CD4-positive, alpha-beta T cell treated with Interleukin-12 subunit alpha and Interleukin-12 subunit beta, for 1 hour (primary cell): Measurements from ENCODE around the gene DPYSL4.

Experiments used
- DNase-seq: peaks from one replicate; pipeline ENCODE4 v3.0.0-alpha.2; 2020

Gene DPYSL4

DNA sequence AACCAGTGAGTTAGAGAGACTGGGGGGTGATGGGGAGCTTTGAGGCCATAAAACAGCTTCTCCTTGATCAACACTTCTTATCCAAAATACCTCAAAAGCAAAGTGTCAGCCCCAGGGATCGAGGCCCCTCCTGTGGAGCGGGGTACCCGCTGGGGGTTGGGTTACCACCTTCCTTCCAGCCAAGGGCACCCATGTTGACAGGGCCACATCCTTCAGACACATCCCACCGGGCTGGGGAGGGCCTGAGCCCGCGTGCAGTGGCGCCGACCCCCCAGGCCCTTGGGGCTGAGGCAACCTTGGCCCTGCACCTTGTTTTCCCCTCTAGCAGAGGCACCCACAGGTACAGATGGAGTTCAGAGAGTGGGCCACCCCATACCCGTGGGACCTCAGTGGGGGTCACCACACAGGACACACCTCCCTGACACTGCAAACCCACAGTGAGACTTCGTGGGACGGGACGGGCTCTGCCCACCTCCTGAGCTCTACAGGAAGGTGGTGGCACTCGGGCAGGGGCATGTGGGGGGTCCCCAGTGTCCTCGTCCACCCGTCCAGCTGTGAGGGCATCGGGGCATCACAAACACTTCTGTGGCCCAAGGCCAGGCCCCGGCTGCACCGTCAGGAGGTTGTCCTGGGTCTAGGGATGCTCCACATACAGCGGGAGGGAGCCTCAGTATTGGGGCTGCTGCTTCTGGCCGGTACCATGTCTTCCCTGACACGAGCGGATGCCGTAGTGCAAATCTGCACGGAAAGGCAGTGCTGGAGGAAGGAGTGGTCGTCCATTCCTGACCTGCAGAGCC, 10.7 kb downstream of the DPYSL4 start:
- DNase-seq: no peak

DNA sequence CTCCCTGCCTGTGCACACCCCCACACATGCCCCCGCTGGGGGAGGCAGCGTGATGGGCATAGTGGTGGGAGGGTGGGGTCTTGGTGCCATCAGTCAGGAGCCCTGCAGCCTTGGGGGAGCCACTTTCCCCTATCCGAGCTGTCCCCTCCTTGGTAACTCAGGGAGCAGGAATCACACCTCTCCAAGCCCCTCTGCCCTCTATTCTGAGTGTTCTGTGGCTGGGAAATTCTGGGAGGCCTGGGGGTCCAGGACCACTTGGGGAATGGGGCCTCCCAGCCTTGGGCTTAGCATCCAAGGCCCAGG, 11.3 kb downstream of the DPYSL4 start:
- no peak for DNase-seq

DNA sequence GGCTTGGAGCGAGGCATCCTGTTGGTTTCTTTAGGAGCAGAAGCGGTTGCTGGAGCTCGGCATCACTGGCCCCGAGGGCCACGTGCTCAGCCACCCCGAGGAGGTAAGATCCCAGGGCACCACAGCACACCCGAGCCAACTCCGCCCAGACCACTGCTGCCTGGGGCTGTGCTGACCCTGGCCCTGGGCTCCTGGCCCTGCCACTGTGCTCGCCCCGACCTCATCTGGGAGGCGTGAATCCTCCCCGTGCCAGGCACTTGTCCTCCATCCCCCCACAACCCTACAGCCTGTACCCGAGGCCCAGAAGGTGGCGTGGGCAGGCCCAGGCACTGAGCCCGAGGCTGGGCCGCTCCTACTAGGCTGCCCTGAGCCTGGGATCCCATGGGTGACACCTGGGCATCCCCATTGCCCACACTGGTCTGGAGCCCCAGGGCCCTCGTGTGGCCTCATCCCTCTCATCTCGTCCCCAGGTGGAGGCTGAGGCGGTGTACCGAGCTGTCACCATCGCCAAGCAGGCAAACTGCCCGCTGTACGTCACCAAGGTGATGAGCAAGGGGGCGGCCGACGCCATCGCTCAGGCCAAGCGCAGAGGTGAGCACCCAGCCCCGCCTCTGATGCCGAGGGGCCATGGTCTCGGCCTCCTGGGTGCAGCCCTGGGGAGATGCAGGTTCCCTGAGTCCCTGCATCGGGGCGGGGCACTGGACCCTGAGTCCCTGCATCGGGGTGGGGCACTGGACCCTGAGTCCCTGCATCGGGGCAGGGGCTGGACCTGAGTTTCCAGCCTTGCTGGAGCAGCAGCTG, 11.8 kb downstream of the DPYSL4 start:
- DNase-seq: no peak

DNA sequence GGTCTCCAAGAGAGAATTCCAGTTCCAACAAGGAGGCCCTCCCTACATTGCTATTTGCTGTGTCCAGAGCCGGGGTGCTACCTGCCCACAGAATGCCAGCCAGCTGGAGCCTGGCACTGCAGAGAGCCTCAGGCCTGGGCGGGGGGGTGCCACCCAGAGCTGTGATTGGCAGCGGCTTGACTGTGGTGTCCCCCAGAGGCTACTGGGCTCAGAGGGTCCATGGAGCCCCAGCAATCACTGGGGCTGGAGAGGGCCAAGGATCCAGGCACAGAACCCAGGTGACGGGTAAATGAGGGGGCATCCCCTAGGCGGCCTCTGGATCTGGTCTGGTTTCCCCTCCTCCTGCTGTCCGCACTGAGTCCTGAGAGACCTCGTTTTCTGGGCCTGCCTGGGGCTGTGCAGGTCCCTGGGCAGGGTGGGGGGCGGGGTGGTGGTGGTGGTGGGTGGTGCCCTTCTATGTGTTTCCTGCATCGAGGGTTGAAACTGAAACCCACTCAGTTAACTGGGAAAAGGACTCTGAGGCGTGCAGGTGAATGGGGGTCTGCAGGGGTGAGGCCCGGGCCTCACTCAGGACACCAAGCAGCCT, 12.6 kb downstream of the DPYSL4 start:
- no peak for DNase-seq

DNA sequence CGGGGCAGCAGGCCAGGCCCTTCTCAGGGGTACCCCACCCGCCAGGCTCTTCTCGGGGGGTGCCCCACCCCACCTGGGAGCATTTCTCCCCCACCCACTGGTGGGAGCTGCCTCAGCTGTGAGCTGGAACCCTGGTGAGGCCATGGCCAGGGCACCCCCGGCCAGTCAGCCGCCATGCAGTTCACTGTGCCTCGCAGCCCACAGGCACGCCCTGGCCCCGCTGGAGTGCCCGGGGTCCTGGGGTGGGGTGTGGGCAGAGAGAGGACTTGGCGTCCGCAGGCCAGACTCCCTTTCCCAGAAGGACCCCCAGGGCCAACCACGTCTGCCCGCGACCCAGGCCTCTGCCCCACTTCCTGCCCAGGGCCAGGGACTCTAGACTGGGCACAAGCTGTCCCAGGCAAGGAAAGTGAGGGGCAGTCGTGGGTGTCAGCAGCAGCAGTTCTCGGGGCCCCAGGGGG, 13.1 kb downstream of the DPYSL4 start:
- DNase-seq: no peak

DNA sequence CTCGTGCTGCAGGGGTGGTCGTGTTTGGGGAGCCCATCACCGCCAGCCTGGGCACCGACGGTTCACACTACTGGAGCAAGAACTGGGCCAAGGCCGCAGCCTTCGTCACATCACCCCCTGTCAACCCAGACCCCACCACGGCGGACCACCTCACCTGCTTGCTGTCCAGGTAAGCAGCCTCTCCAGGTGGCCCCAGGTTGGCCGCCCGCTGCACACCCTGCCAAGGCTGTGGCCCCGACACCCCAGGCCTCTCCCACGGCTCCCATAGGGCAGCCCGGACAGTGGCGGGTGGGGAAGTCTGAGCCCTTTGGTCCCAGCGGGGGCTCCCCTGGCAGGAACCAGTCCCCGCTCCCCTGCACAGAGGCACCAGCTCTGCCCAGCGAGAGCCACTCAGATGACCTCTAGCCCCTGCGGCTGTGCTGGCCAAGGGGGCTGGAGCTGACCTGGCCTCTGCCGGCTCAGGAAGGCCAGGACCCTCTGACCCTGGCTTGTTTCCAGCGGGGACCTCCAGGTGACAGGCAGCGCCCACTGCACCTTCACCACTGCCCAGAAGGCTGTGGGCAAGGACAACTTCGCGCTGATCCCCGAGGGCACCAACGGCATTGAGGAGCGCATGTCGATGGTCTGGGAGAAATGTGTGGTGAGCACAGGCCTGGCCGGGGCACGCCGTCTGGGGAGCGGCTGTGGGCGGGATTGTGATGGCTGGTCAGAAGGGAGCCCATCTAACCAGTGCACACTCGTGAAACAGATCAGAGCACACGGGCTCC, 13.8 kb downstream of the DPYSL4 start:
- DNase-seq: no peak

DNA sequence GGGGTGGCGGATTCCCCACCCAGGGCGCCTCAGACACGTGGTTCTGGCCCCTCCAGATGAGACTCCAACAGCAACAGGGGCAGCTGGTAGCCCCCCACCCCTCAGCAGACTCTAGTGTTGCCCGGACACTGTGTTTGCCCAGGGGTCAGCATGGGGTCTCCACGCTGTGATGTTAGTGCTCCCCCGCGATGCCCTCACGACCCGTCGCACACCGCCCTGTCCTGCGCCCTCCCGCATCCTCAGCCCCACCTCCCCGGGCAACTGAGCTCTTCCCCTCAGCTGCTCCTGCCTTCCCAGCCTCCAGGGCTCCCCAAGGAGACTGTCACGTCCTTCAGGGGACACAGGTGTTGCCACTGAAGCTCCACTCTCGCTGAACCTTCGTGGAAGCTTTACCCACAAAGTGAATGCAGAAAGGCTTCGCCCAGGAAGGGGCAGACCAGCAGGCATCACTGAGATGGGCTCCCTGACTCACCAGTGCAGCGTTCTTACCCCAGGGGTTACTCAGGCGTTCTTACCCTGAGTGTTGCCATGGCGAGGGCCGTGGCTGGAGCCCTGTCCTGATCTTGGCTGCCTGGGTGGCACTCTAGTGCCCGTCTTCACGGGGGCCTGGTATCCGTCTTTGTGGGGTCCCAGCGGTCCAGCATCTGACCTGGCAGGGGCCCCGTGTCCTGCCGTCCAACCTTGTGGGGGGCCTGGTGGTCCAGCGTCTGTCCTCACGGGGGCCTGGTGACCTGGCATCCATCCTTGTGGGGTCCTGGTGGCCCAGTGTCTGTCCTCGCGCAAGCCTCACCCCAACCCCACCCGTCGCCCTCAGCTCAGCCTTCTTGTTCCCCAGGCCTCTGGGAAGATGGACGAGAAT, 14.6 kb downstream of the DPYSL4 start:
- no peak for DNase-seq

DNA sequence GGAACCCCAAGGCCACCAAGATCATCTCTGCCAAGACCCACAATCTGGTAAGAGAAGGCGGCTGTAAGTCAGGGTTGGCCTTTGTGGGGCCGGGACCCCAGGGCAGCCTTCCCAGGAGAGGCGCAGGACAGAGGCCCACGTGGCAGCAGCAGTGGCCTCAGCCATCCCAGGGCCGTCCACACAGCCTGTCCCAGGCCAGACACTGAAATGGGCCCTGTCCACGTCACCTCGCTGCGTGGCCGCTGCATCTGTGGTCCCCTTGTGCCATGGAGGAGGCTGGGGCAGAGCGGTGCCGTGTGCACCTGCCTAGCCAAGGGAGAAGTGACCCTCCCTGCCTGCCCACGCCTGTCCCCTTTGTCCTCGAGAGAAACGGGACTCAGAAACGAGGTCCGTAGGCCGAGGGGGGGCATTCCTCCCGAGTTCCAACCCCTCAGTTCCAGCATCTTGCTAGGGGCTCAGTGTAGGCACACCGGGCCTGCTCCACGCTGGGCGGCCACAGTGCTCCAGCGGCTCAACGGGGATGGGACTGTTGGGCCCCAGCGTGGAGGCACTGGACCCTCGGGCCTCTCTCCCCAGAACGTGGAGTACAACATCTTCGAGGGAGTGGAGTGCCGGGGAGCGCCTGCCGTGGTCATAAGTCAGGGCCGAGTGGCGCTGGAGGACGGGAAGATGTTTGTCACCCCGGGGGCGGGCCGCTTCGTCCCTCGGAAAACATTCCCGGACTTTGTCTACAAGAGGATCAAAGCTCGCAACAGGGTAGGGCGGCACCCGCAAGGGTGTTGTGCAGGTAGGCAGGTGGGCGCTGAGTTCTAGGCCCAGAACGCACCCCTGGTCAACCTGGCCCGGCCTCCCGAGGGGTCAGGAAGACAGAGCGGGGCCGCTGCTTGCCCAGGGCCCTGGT, 15.6 kb downstream of the DPYSL4 start:
- DNase-seq: no peak

DNA sequence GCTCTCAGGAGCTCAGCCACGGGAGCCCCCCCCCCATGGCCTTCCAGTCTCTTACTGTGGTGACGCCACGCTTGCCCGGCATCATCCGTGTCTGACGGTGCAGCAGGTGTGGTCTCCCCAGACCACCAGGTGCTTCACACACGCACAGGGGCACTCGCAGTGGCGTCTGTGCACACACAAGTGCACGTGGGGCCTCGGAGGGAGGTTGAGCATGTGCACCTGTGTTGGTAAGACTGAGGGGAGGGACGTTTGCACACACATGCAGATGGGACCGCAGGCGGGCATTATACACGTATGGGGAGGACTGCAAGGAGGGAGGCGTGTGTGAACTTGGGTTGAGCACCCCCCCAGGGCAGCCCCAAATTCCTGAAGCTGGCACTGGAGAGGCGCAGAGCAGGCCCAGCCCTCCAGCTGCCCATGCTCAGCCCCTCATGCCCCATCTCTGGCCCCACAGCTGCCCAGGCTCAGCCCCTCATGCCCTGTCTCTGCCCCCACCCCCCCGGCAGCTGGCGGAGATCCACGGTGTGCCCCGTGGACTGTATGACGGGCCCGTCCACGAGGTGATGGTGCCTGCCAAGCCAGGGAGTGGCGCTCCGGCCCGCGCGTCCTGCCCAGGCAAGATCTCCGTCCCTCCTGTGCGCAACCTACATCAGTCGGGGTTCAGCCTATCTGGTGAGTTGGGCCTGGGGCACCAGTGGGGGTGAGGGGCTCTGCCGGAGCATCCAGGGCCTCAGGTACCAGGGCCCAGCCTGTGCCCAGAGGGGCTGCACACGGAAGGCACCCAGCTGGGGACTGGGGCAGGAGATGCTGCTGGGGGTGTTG, 16.7 kb downstream of the DPYSL4 start:
- no peak for DNase-seq

DNA sequence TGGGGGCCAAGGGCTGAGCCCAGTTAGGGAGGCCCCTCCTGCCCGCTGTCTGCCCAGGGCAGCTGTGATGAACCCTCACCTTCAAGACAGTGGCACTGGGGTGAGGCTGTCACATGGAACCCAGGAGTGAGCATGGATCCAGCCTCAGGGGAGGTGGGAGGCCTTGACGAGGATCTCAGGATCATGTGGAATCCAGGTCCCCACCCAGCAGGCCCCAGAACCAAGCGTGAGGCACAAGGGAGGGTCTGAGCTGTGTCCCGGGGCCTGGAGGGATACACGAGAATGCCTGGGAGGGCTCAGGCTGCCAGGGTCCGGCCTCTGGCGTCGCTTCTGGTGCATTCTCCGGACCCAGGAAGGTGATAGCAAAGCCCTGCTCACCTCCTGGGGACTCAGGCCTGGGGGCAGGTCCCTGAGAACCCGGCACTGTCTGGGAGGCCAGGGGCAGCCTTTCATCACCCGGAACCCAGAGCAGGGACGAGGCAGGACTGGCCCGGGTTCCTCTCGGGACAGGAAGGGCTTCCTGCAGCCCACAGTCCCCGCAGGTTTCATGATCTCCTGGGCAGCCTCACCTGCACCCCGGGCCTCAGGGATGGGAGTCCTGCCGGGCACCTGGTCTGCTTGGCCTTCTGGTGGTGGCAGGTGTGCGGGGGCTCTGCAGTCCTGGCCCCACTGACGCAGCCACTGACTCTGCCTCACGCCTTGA, 17.5 kb downstream of the DPYSL4 start:
- DNase-seq: no peak

DNA sequence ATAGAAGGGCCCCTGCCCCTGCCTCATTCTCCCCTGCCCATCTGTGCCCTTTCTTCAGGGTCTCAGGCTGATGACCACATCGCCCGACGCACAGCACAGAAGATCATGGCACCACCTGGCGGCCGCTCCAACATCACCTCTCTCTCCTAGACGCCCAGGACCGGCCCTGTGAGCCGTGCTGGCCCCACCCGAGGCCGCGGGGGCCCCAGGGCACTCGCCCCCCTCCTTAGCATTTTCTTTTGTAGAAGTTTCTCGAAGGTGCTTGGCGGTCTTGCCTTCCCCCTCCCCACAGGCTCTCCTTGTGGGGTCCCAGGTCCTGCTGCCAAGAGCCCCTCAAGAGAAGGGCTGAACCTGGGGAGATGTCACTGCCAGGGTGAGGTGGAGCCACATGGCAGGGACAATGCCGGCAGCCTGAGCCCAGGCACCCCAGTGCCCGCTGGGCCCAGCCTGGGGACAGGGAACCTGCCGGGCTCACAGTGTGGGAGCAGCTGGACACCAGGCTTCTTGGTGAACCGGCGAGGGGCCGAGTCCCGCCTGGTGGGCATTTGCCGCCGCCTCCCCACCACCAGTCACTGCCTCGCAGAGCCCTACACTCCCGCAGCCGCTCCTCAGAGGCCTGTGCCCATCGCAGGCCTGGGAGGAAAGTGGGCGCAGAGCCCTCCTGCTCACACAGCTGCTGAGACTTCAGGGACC, 18.2 kb downstream of the DPYSL4 start:
- no peak for DNase-seq

DNA sequence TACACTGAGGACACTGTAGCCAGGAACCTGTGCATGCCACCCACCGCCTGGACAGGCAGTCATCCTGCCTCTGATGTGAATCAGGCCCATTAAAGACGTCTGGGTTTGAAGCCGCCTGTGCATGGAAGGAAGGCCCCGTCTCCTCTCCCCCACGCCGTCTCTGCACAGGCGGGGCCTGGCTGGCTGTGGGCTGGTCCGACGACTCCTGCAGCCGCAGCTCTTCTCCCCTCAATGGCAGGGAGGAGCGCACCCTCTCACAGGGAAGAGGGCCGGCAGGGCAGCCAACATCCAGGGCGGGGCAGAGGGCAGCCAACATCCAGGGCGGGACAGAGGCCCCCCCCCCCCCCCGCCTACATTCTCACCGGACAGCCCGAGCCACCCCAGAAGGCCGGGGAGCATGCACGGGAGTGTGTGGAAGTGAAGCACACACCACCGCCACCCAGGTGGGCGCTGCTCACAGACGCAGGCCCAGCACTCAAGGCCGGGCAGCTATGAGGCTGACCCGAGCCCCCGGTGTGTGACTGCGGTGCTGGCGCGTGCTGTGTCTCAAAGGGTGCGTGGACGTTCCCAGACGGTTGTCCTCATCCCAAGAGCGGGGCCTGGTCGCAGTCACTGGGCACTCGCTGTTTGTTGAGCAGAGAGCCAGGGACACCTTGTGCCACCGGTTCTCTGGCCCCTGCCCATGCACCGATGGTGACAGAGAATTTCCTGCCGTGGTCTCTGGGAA, 19.1 kb downstream of the DPYSL4 start:
- DNase-seq: no peak

DNA sequence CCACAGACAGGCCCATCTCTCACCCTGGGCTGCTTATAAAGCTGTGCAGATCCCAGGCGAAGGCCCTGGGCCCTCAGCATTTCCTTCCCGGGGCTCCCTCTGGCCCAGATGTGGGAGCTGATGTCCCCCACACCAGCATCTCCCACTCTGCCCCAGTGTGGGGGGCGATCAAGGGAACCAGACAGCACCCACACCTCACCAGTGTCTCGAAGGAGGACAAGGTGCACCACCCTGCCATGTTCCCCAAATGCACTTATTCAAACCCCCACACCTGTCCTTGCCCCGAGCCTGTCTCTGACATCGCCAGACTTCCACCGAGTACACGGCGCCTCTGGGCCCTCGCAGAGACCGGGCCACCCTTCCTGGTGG, 19.6 kb downstream of the DPYSL4 start:
- no peak for DNase-seq

DNA sequence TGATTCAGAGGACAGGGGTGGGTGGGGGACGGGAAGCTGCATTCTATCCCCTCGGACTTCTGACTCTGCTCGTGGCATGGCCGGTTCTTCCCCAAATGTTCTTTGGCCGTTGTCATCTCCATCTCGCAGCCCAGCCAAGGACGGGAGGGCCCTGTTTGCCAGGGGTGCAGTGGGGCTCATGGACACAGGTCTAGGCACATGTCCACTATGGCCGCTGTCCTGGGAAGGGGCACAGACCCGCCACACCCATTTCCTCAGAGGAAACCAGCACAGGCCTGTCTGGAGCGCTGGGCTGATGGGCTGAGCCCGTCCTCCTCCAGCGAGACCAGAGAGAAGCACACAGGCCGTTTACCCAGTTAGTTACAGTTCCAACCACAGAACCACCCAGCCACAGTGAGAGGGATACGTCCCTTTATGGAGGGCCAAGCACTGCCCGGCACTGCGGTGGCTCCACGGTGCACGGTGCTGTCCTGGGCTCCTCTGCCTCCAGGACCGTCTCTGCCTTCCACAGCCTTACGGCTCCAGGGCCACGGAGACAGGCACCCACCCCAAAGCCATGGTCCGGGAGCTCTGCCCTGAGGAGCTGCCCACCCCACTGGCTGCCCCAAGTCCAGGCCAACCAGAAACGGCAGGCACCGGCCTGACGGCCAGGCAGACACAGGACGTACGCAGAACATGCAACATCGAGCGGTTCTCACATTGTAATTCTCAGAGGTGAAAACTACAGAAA, 20.2 kb downstream of the DPYSL4 start:
- no peak for DNase-seq

DNA sequence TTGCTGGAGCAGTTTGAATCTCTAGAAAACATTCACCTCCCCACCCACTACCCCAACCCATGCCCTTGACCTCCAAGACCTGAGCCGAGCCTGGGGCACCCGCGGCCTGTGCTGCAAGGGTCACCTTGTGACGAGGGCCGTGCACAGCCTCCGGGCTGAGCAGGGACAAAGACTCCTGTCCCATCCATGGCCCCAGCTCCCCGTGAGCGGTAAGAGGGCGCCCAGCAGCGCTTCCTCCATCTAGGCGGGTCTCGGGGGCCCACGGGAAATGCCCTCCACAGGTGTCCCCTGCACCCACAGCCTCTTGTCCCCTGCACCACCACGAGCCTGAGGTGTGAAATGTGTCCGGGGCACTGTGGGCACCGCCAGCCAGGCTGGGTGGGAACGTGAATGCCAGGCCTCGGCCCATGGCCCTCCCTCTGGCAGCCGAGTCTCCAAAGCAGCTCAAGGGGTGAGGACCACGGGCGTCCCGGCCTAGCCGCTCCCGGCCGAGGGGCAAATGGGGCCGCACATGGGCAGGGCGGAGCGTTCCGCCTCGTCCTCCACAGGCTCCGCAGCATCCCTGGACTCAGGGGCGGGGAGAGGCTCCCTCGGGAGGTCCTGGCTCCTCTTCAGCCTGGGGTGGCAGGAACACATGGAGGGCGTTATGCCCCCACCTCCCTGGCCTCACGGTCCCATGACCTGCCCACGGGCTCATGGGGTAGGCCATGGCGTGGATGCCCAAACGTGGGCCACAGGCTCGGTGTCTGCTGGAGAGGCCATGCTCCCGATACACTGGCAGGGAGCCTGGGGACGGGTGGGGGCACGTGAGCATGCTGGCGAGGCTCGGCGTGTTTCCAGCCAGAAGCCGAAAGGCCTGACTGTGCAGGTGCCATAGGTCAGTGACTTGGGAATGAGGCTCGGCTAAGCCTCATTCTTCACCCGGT, 21.1 kb downstream of the DPYSL4 start:
- no peak for DNase-seq

DNA sequence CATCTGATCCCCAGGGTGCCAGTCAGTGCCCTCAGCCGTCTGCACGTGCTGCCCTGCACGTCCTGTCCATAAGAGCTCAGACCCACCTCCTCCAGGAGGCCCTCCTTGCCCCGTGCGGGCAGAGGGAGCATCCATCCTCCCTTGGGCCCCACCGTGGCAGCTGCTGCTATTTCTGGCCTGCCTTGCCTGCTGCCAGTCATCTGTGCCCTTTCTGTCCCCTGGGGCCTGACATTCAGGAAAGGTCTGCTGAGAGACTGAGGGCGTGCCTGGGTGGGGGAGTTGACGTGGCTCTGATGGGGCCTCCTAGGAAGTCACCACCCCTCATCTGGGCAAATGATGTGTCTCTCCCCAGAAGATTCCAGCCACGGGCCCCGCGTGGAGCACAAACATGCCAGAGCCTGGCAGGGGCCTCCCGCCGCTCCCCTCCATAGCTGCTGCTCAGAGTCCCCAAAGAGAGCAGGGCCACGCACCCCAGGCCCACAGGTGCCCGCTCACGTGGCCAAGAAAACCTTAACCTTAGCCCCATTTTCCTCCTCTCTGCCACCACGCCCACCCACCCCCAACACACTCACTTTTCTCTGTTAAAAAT, 21.8 kb downstream of the DPYSL4 start:
- DNase-seq: no peak
